Measurements from ENCODE around the gene BRSK1.

The BRSK1 gene

DNA sequence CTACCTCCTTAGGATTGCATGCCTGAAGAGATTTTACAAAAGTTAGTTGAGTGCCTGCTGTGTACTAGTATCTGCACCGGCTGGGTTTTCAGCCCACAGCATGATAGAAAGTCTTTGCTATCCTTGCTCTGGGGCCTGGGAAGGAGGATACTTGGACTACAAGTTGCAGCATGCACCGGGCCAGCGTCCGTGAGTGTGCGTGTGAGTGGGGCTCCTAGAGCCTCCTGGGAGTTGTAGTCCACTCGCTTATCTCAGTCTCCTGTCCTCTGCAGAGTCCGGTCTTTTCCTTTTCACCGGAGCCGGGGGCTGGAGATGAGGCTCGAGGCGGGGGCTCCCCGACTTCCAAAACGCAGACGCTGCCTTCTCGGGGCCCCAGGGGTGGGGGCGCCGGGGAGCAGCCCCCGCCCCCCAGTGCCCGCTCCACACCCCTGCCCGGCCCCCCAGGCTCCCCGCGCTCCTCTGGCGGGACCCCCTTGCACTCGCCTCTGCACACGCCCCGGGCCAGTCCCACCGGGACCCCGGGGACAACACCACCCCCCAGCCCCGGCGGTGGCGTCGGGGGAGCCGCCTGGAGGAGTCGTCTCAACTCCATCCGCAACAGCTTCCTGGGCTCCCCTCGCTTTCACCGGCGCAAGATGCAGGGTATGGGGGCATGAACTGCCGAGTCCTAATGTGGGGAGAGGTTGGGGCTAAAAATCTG is 20.6 kb downstream of the BRSK1 start:
- DNase-seq (ENCODE audit: low read depth, low spot score) = no peak

GRCh38 chr19:55304980-55305379 is 21.2 kb downstream of the BRSK1 start:
- no peak for DNase-seq (ENCODE audit: low read depth, low spot score)

- no peak for DNase-seq (ENCODE audit: low read depth, low spot score)
Measured at GRCh38 chr19:55305491-55305890, 21.7 kb downstream of the BRSK1 start.

- DNase-seq (ENCODE audit: low read depth, low spot score) = no peak
Measured at GRCh38 chr19:55305983-55306562, 22.3 kb downstream of the BRSK1 start.

- DNase-seq (ENCODE audit: low read depth, low spot score) = no peak
Measured at GRCh38 chr19:55306712-55307111, 22.9 kb downstream of the BRSK1 start.

GRCh38 chr19:55308281-55308680 is 24.5 kb downstream of the BRSK1 start:
- DNase-seq (ENCODE audit: low read depth, low spot score) = no peak

GRCh38 chr19:55309448-55309847 is 25.7 kb downstream of the BRSK1 start:
- DNase-seq (ENCODE audit: low read depth, low spot score) = no peak

DNA sequence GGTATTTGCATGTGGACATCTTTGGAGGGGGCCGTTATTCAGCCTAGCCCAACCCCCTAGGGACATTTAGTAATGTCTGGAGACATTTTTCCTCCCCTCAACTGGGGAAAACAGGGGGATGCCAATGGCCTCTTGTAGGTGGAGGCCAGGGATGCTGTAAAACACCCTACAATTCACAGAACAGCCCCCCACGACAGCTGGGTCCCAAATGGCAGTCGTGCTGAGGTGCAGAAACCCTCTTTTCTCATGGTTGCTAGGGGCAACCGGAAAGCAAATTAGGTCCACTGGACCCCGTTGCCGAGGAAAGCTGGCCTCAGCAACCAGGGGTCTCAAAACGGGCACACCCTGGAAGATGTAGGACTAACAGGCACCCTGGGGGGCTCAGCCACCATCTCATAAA is 26.7 kb downstream of the BRSK1 start:
- no peak for DNase-seq (ENCODE audit: low read depth, low spot score)

GRCh38 chr19:55311397-55311796 is 27.6 kb downstream of the BRSK1 start:
- DNase-seq (ENCODE audit: low read depth, low spot score) = no peak

- no peak for DNase-seq (ENCODE audit: low read depth, low spot score)
Measured at GRCh38 chr19:55311797-55312196, 28.0 kb downstream of the BRSK1 start.

DNA sequence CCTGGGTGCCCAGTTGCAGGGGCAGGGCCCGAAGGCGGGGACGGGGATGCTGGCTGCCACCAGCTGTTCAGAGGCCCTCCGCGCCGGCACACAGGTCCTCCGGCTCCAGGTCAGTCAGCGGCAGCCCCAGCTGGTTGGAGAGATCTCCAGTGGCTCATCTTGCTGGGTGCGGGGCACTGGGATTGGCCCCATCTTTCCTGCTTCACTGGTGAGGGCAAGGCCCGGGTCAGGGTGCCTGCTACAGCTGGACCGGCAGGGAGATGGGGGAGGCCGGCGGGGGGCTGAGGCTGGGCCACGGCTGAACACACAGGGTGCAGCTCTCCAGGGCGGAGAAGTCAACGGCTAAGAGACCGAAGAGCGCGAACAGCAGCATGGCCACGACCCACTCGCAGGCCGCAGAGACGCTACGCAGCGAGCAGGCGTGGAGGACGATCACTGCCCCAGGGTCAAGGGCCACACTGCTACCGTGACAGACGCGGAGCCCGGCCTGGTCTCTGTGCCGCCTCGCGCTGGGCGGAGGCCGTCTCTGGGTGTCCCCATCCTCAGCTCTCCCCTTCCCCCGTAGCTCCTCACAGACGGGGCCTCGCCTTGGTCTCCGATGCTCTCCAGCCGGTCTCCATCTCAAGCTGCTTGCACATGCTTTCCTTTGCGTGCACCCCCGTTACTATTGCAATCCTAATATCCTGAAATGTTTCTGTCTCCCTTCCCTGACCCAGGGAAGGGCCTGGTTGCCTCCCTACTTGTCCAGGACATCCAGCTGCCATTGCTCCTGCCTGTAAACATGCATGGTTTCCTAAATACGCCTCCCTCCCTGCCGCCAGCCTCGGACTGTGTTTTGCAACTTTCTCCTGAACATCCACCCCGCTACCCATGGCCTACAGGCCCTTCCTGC is 29.1 kb downstream of the BRSK1 start:
- no peak for DNase-seq (ENCODE audit: low read depth, low spot score)

DNA sequence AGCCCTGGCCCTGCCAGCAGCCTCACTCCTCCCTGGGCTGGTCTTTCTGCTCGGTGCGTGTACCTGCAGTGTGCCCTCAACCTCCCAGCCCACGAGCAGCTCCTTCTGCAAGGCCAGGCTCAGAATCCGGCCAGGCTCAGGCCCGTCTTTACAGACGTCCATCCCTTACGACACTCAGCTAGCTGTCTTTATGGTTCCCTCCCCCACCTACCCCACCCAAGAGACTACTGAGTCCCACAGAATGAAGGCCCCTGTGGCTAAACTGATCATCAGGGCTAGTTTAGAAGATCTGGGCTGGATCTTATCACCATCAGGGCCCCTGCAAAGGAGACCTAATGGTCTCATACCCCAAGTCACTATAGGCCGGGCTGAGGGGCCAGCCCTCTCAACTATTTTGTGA is 30.6 kb downstream of the BRSK1 start:
- DNase-seq (ENCODE audit: low read depth, low spot score) = no peak

DNA sequence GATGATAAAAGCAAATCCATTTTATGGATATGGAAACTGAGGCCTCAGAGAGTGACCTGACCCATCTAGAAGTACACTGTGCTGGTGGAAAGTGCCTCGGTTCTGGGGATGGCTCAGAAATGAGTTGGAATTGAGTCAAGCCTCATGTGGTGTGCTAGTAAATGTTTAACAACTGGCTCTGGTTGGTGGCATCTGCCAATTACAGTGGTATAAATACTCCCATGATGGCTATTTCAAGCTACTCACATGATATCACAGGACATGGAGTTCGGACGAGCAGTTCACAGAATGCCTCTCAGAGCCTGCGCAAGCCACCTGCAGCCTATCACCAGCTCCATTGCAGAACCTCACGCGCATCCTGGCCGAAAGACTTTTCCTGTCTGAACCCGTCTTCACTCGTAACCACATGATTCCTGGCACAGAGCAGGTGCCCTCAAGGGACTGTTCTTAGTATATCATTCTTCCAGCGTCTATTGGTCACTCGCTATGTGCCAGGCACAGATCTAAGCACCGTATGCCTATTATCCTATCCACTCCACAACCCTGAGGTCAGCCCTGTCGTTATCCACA is 32.2 kb downstream of the BRSK1 start:
- DNase-seq (ENCODE audit: low read depth, low spot score) = no peak

DNA sequence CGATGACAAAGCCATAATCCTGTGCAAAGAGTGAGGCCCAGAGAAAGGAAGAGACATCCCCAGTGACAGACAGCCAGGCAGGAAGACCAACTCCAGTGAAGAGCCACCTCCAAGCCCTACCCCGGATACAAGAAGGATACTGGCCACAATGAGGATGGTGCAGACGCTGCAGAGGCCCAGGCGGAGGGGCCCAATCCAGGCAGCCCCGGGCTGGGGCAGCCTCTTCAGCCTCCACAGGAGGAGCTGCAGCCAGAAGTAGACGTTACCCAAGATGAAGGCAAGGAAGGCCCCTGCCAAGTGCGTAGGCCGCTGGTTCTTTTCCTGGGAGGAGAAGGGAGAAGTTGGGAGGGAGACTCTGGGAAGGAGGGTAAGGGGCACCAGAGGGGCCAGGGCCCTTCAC is 32.8 kb downstream of the BRSK1 start:
- no peak for DNase-seq (ENCODE audit: low read depth, low spot score)

DNA sequence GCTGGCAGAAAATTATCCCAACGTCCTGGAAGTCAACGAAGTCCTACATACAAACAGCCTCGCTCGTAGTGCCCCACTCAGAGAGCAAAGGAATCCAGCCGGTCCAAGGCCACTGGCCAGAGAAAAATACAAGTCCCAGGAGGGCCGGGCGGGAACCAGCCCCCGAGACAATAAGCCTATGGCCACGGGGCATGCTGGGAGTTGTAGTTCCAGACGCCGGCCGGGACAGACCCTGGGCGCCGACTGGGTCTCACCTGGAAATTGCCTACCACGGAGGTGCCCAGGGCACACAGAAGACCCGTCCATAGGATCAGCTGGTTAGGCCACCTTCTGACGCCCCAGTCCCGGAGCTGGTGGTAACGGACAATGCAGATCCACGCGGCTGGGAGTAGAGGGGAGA is 36.0 kb downstream of the BRSK1 start:
- DNase-seq (ENCODE audit: low read depth, low spot score) = no peak

GRCh38 chr19:55320844-55321419 is 37.1 kb downstream of the BRSK1 start:
- DNase-seq (ENCODE audit: low read depth, low spot score) = no peak

DNA sequence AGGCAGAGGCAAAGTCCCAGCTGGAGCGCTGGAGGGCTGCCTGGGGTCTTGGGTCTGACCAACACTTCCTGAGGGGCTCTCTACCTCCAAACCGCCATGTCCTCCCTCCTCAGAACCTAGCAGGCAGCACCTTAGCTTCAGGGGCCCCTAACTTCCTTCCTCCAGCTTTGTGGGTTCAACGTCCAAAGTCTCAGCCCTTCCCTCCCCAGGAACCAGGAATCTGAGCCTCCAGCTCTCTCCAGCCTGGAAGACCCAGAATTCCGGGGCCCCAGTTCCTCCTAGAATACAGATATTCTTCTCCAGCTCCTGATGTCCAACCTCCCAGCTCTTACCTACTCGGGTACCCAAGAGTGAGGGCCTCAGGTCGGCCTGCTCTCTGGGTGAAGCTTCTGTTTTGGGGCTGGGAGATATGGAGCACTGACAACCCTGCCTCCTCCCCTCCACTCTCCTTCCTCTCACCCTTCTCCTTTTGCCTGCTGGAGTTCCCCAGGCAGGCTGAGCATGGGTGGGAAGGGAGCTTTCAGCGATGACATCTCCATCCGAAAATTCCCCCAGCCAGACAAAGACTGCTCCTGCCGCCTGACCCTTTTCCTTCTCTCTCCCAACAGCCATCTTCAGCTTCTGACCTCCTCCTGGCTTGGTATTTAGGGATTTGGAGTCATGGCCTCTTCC is 37.8 kb downstream of the BRSK1 start:
- DNase-seq (ENCODE audit: low read depth, low spot score) = no peak

GRCh38 chr19:55322204-55322885 is 38.5 kb downstream of the BRSK1 start:
- no peak for DNase-seq (ENCODE audit: low read depth, low spot score)

DNA sequence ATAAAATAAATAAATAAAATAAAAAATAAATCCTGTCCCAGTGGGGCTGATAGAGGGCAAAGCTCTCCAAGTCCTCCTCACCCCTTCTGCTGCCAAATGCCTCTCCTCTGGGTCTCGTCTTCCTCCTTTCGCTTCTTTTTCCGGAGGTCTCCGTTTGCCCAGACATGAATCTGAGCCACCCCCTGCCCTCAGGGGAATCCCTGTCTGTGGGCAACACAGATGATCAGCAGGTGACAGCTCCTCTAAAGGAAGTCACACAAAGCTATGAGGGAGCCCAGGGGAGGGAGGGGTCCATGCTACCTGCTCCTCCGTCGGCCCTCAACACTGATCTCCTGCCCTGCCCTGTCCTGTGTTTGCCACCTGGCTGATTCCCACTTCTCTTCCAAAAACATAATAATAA is 40.9 kb downstream of the BRSK1 start:
- no peak for DNase-seq (ENCODE audit: low read depth, low spot score)

- no peak for DNase-seq (ENCODE audit: low read depth, low spot score)
Measured at GRCh38 chr19:55325172-55325571, 41.4 kb downstream of the BRSK1 start, which contains the start of gene TMEM150B. TMEM150B (minus strand) TSS chr19:55325341; CDS start chr19:55321036, 4,305 bp downstream.
